SK-N-SH (cell line): Measurements from ENCODE around the gene C4orf50. TPM values are rescaled to one million over a fixed set of nuclear protein-coding genes. Genes with fewer than 3 reads are reported as not detected.
A peak's percentile ranks its signal among the peaks of the same experiment; 100 is the strongest.

Experiments used
- CTCF ChIA-PET: fragments of 300-600, 350-600 bp; formaldehyde crosslinking; extraction: SDS; loops from one replicate; lab custom pipeline; 2021; lab: Yijun Ruan, JAX
- POLR2A ChIA-PET: fragments of 350-600 bp; sonication (Branson Sonifier 250); formaldehyde crosslinking; extraction: SDS; loops from one replicate; lab custom pipeline; 2020; ENCODE audit warnings: antibody characterized with exemption, inconsistent platforms; lab: Yijun Ruan, JAX
- DNase-seq: peaks from one replicate; pipeline ENCODE4 v3.0.0; 2012
- H2AFZ ChIP-seq: fragments of 200-600 bp; sonication (generic); 2 replicates; pipeline ENCODE4 v1.8.1; 2016; ENCODE audit warnings: antibody characterized with exemption, mild to moderate bottlenecking, low read depth
- H3F3A ChIP-seq: fragments of 200-600 bp; sonication (generic); replicated peaks from 2 replicates; pipeline ENCODE3; 2016; ENCODE audit warnings: antibody characterized with exemption, mild to moderate bottlenecking; ENCODE audit not compliant: insufficient read depth
- H3K27ac ChIP-seq, 2 experiments: fragments of 200-500 bp in 1 of 2; fragments of 200-600 bp in 1 of 2; sonication (Bioruptor generic) in 1 of 2; sonication (generic), shearing (Covaris generic) in 1 of 2; 2 replicates each; pipeline versions ENCODE4 v1.5.1 to v1.6.1; 2014 to 2016; ENCODE audit warnings: low read depth in 2 of 2, inconsistent platforms in 1 of 2, low read length in 1 of 2, mild to moderate bottlenecking in 1 of 2, mixed read lengths in 1 of 2
- H3K27me3 ChIP-seq: fragments of 200-600 bp; sonication (generic), shearing (Covaris generic); 2 replicates; pipeline ENCODE4 v1.6.1; 2016; ENCODE audit warnings: mixed run types; ENCODE audit not compliant: insufficient read depth
- H3K36me3 ChIP-seq, 2 experiments: fragments of 200-500 bp in 1 of 2; fragments of 200-600 bp in 1 of 2; sonication (Bioruptor generic) in 1 of 2; sonication (generic) in 1 of 2; replicated peaks in 1 of 2; 2 replicates each; pipeline versions ENCODE3 to v1.5.1; 2014 to 2016; ENCODE audit warnings: low read length in 1 of 2, mild to moderate bottlenecking in 1 of 2; ENCODE audit not compliant: insufficient read depth in 2 of 2, control insufficient read depth in 1 of 2
- H3K4me1 ChIP-seq, 2 experiments: fragments of 200-500 bp in 1 of 2; fragments of 200-600 bp in 1 of 2; sonication (Bioruptor generic) in 1 of 2; sonication (generic), shearing (Covaris generic) in 1 of 2; 2 replicates each; pipeline versions ENCODE4 v1.5.1 to v1.6.1; 2014 to 2016; ENCODE audit warnings: low read depth in 1 of 2, low read length in 1 of 2, mixed run types in 1 of 2; ENCODE audit not compliant: insufficient read depth in 2 of 2, control insufficient read depth in 1 of 2
- H3K4me2 ChIP-seq: fragments of 200-600 bp; sonication (generic), shearing (Covaris generic); 2 replicates; pipeline ENCODE4 v1.6.1; 2017; ENCODE audit warnings: mixed run types
- H3K4me3 ChIP-seq, 2 experiments: fragments of 200-500 bp in 1 of 2; fragments of 200-600 bp in 1 of 2; sonication (Bioruptor generic) in 1 of 2; sonication (generic), shearing (Covaris generic) in 1 of 2; 2 replicates each; pipeline versions ENCODE4 v1.5.1 to v1.8.1; 2014 to 2016; ENCODE audit warnings: low read depth in 2 of 2, inconsistent platforms in 1 of 2, low read length in 1 of 2, mild to moderate bottlenecking in 1 of 2, mixed read lengths in 1 of 2, moderate library complexity in 1 of 2
- H3K79me2 ChIP-seq: fragments of 200-600 bp; sonication (generic); 2 replicates; pipeline ENCODE4 v1.8.1; 2017; ENCODE audit warnings: mild to moderate bottlenecking; ENCODE audit not compliant: insufficient read depth
- H3K9ac ChIP-seq: fragments of 200-600 bp; sonication (generic); 2 replicates; pipeline ENCODE4 v1.6.1; 2017; ENCODE audit warnings: mixed run types
- H3K9me2 ChIP-seq: fragments of 200-600 bp; sonication (generic); 2 replicates; pipeline ENCODE4 v1.6.1; 2017; ENCODE audit warnings: mixed run types
- H3K9me3 ChIP-seq: fragments of 200-600 bp; sonication (generic); 2 replicates; pipeline ENCODE4 v1.6.1; 2017; ENCODE audit warnings: mixed run types, mild to moderate bottlenecking, moderate library complexity
- H4K20me1 ChIP-seq: fragments of 200-600 bp; sonication (generic); 2 replicates; pipeline ENCODE4 v1.6.1; 2017; ENCODE audit warnings: mild to moderate bottlenecking, mixed run types; ENCODE audit not compliant: insufficient read depth
- CHD2 ChIP-seq: fragments of 150-350 bp; IDR thresholded peaks from 2 replicates; pipeline ENCODE4 v1.6.1; 2018; ENCODE audit warnings: low read length; ENCODE audit not compliant: partially characterized antibody
- ELF1 ChIP-seq: IDR thresholded peaks from 2 replicates; pipeline ENCODE4 v1.4.0; 2012
- EP300 ChIP-seq, 2 experiments: IDR thresholded peaks; 2 replicates each; pipeline versions ENCODE4 v1.4.0 to v1.6.1; 2012; ENCODE audit warnings: borderline replicate concordance in 1 of 2, low read depth in 1 of 2, low read length in 1 of 2
- EZH2phosphoT487 ChIP-seq: fragments of 200-600 bp; sonication (generic); IDR thresholded peaks from 2 replicates; pipeline ENCODE4 v1.6.1; 2017; ENCODE audit warnings: low read depth, mixed run types, mild to moderate bottlenecking, antibody characterized with exemption, moderate library complexity, borderline replicate concordance
- FOSL2 ChIP-seq: IDR thresholded peaks from 2 replicates; pipeline ENCODE4 v1.4.0; 2012; ENCODE audit warnings: low read depth, mild to moderate bottlenecking, moderate library complexity, borderline replicate concordance
- FOXM1 ChIP-seq: IDR thresholded peaks from 2 replicates; pipeline ENCODE4 v1.4.0; 2012; ENCODE audit warnings: low read depth, mild to moderate bottlenecking
- GABPA ChIP-seq: IDR thresholded peaks from 2 replicates; pipeline ENCODE4 v1.4.0; 2012; ENCODE audit warnings: low read depth, mild to moderate bottlenecking
- GATA2 ChIP-seq: sonication (generic); formaldehyde crosslinking; IDR thresholded peaks from 2 replicates; pipeline ENCODE4 v1.5.0; 2020; ENCODE audit warnings: mild to moderate bottlenecking, missing genetic modification reagents
- MEF2A ChIP-seq: IDR thresholded peaks from 2 replicates; pipeline ENCODE4 v1.4.0; 2012; ENCODE audit warnings: low read depth, borderline replicate concordance
- MXI1 ChIP-seq: IDR thresholded peaks from 2 replicates; pipeline ENCODE4 v1.6.1; 2012; ENCODE audit warnings: mild to moderate bottlenecking, low read depth, low read length, improper control_type of control experiment
- NFIC ChIP-seq: IDR thresholded peaks from 2 replicates; pipeline ENCODE4 v1.4.0; 2012; ENCODE audit warnings: borderline replicate concordance
- NRF1 ChIP-seq: IDR thresholded peaks from 2 replicates; pipeline ENCODE4 v1.6.1; 2012; ENCODE audit warnings: low read depth, mild to moderate bottlenecking, low read length
- POLR2AphosphoS5 ChIP-seq: IDR thresholded peaks from 2 replicates; pipeline ENCODE4 v1.6.1; 2012; ENCODE audit warnings: low read depth, low read length
- RCOR1 ChIP-seq: fragments of 150-350 bp; IDR thresholded peaks from 2 replicates; pipeline ENCODE4 v1.6.1; 2017; ENCODE audit warnings: antibody characterized with exemption, low read length
- RFX5 ChIP-seq: IDR thresholded peaks from 2 replicates; pipeline ENCODE4 v1.6.1; 2012; ENCODE audit warnings: mild to moderate bottlenecking, improper control_type of control experiment, low read length
- RXRA ChIP-seq: IDR thresholded peaks from 2 replicates; pipeline ENCODE4 v1.4.0; 2012; ENCODE audit warnings: low read depth, mild to moderate bottlenecking, borderline replicate concordance
- SMC3 ChIP-seq: IDR thresholded peaks from 2 replicates; pipeline ENCODE4 v1.6.1; 2012; ENCODE audit warnings: low read depth, low read length, improper control_type of control experiment
- TCF12 ChIP-seq: IDR thresholded peaks from 2 replicates; pipeline ENCODE4 v1.4.0; 2012
- TEAD4 ChIP-seq: IDR thresholded peaks from 2 replicates; pipeline ENCODE4 v1.4.0; 2012; ENCODE audit warnings: mild to moderate bottlenecking, borderline replicate concordance; ENCODE audit not compliant: insufficient read depth
- WGBS: methylation state at CpG from one replicate; pipeline ENCODE4 v1.1.6; 2017; ENCODE audit warnings: low lambda C conversion rate; 5-methylcytosine and 5-hydroxymethylcytosine counted together
- polyA plus RNA-seq, 3 experiments: library from polyadenylated mRNA; depleted of rRNA; stranded (reverse); fragments of >200 nt; gene quantifications; 2 replicates each; pipeline ENCODE4 v1.2.3, GENCODE V29; 2012
- TF ChIP-seq, protein P1 (sequence below): IDR thresholded peaks from 2 replicates; pipeline ENCODE4 v1.4.0; 2012; ENCODE audit warnings: low read depth
- TF ChIP-seq, protein P2 (sequence below): fragments of 150-350 bp; IDR thresholded peaks from 2 replicates; pipeline ENCODE4 v1.6.1; 2017; ENCODE audit warnings: antibody characterized with exemption, low read length, low read depth, borderline replicate concordance
- TF ChIP-seq, protein P3 (sequence below): fragments of 150-350 bp; IDR thresholded peaks from 2 replicates; pipeline ENCODE4 v1.6.1; 2016; ENCODE audit warnings: mild to moderate bottlenecking, low read depth, low read length
- TF ChIP-seq, protein P4 (sequence below): IDR thresholded peaks from 2 replicates; pipeline ENCODE4 v1.4.0; 2012; ENCODE audit warnings: low read depth, borderline replicate concordance

The C4orf50 gene
- polyA plus RNA-seq, 1 of the 3 experiments (the other 2 are of a cell fraction), result under 0.01 TPM

DNA sequence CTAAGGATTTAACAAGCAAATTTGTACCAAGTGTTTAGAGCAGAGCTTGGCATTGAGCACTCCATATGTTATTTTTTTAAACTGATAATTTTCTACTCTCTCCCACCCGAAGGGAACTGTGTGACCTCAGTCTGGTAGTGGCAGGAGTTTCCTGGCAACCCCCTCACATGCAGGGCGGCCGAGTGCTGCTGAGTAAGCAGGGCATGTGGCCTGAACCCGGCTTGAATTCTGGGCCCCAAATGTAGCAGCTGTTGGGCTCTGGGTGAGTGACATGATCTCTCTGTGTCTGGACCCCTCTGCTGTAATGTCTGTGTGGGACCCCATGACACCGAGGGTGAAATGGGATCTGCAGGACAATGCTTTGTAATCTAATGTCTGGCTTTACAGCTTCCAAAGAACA lies 13.6 kb upstream of the C4orf50 start:
- no peak overlapping the region for H2AFZ ChIP-seq
- no peaks in the 10 kb centered on the region for H3K9me3 ChIP-seq
- H3K4me3 ChIP-seq, result no peak overlapping the region
- H3K27ac ChIP-seq, result no peak overlapping the region; a peak in 1 of 4 replicates
- no peak overlapping the region for H3K9ac ChIP-seq
- H3K9me2 ChIP-seq, result no peaks in the 10 kb centered on the region
- no peak overlapping the region for H3K4me2 ChIP-seq
- WGBS, result 17% methylated on average over 5 of the region's 5 CpGs
- peaks cover 0 to 15% of the 10 kb centered on the region in 2 experiments; a peak in 1 of 4 replicates for H3K4me1 ChIP-seq
- no peaks in the 10 kb centered on the region for H3F3A ChIP-seq
- TF ChIP-seq MXI1 (no peak), EP300 (IDR thresholded peaks at IDR 0.05; ENCODE audit: borderline replicate concordance in 1 of 2, low read depth in 1 of 2, low read length in 1 of 2) (no peak), RXRA (no peak), ELF1 (no peak), SMC3 (no peak), POLR2AphosphoS5 (no peak), TEAD4 (no peak), RCOR1 (no peak), FOXM1 (no peak)
- TF ChIP-seq, protein P1, sequence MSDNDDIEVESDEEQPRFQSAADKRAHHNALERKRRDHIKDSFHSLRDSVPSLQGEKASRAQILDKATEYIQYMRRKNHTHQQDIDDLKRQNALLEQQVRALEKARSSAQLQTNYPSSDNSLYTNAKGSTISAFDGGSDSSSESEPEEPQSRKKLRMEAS, result no peak
- TF ChIP-seq, protein P2, sequence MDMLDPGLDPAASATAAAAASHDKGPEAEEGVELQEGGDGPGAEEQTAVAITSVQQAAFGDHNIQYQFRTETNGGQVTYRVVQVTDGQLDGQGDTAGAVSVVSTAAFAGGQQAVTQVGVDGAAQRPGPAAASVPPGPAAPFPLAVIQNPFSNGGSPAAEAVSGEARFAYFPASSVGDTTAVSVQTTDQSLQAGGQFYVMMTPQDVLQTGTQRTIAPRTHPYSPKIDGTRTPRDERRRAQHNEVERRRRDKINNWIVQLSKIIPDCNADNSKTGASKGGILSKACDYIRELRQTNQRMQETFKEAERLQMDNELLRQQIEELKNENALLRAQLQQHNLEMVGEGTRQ, result no peak
- ChIA-PET POLR2A (no interaction called here), CTCF (interaction anchor here (0.9 to 4.6 kb wide), 9 partner anchors 10 to 219 kb away, joined by 3 to 38 read pairs (median 4); no protein-coding TSS in a partner anchor)
- DNase-seq, result peak; percentile 51
- no peaks in the 10 kb centered on the region for H3K79me2 ChIP-seq
- H3K36me3 ChIP-seq, result no peaks in the 10 kb centered on the region
- no peaks in the 10 kb centered on the region for H3K27me3 ChIP-seq
- no peaks in the 10 kb centered on the region for H4K20me1 ChIP-seq

DNA sequence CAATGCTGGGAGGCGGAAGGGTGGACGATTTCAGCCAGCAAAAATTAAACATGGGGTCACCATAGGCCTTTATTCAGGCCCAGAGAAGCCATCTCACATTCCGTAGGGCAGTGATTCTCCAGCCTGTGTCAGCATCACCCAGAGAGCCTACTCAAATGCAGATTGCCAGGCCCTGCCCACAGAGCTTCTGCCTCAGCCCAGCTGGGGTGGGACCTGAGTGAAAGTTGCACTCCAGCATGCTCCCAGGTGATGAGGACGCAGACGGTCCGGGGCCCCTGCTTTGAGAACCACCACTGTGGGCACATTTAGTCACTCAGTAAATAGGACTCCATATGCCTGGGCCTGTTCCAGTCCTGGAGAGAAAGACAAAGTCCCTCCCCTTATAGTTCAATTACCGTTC lies 12.4 kb upstream of the C4orf50 start:
- no peaks in the 10 kb centered on the region for H3F3A ChIP-seq
- H3K9me3 ChIP-seq, result no peaks in the 10 kb centered on the region
- H3K9ac ChIP-seq, result no peak overlapping the region
- ChIA-PET CTCF (interaction anchor here (0.9 to 3.1 kb wide), 2 partner anchors 11 to 32 kb away, joined by 3 to 10 read pairs; no protein-coding TSS in a partner anchor), POLR2A (no interaction called here)
- no peak overlapping the region for H3K27ac ChIP-seq
- no peaks in the 10 kb centered on the region for H4K20me1 ChIP-seq
- H3K27me3 ChIP-seq, result no peaks in the 10 kb centered on the region
- WGBS, result 55% methylated on average over 7 of the region's 7 CpGs
- no peaks in the 10 kb centered on the region for H3K9me2 ChIP-seq
- no peak for DNase-seq
- H3K4me3 ChIP-seq, result no peak overlapping the region
- H2AFZ ChIP-seq, result no peak overlapping the region
- peaks cover 0 to 15% of the 10 kb centered on the region in 2 experiments; a peak in 1 of 4 replicates for H3K4me1 ChIP-seq
- TF ChIP-seq POLR2AphosphoS5, result no peak
- no peak for TF ChIP-seq CHD2
- TF ChIP-seq TEAD4, result no peak
- TF ChIP-seq NFIC, result no peak
- no peak for TF ChIP-seq FOSL2
- TF ChIP-seq, protein P3, sequence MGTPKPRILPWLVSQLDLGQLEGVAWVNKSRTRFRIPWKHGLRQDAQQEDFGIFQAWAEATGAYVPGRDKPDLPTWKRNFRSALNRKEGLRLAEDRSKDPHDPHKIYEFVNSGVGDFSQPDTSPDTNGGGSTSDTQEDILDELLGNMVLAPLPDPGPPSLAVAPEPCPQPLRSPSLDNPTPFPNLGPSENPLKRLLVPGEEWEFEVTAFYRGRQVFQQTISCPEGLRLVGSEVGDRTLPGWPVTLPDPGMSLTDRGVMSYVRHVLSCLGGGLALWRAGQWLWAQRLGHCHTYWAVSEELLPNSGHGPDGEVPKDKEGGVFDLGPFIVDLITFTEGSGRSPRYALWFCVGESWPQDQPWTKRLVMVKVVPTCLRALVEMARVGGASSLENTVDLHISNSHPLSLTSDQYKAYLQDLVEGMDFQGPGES, result no peak
- TF ChIP-seq GATA2 (CRISPR knock-in tag), result no peak
- TF ChIP-seq RCOR1, result no peak
- no peak for TF ChIP-seq NRF1
- TF ChIP-seq SMC3, result no peak
- TF ChIP-seq EZH2phosphoT487, result no peak
- no peak for TF ChIP-seq GABPA
- no peak for TF ChIP-seq RFX5
- TF ChIP-seq TCF12, result no peak
- TF ChIP-seq, protein P4, sequence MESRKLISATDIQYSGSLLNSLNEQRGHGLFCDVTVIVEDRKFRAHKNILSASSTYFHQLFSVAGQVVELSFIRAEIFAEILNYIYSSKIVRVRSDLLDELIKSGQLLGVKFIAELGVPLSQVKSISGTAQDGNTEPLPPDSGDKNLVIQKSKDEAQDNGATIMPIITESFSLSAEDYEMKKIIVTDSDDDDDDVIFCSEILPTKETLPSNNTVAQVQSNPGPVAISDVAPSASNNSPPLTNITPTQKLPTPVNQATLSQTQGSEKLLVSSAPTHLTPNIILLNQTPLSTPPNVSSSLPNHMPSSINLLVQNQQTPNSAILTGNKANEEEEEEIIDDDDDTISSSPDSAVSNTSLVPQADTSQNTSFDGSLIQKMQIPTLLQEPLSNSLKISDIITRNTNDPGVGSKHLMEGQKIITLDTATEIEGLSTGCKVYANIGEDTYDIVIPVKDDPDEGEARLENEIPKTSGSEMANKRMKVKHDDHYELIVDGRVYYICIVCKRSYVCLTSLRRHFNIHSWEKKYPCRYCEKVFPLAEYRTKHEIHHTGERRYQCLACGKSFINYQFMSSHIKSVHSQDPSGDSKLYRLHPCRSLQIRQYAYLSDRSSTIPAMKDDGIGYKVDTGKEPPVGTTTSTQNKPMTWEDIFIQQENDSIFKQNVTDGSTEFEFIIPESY, result no peak
- no peak for TF ChIP-seq MEF2A
- no peaks in the 10 kb centered on the region for H3K36me3 ChIP-seq
- no peaks in the 10 kb centered on the region for H3K79me2 ChIP-seq
- no peak overlapping the region for H3K4me2 ChIP-seq
